Erythroblast (primary cell): Measurements from ENCODE around the gene TAX1BP3.

Experiments used
- GATA1 ChIP-seq: IDR thresholded peaks from 2 replicates; pipeline ENCODE4 v1.6.1; 2011; ENCODE audit warnings: low read depth, mild to moderate bottlenecking, control low read depth, low read length, moderate library complexity
- POLR2A ChIP-seq: IDR thresholded peaks from 2 replicates; pipeline ENCODE4 v1.6.1; 2011; ENCODE audit warnings: mild to moderate bottlenecking, low read length

DNA sequence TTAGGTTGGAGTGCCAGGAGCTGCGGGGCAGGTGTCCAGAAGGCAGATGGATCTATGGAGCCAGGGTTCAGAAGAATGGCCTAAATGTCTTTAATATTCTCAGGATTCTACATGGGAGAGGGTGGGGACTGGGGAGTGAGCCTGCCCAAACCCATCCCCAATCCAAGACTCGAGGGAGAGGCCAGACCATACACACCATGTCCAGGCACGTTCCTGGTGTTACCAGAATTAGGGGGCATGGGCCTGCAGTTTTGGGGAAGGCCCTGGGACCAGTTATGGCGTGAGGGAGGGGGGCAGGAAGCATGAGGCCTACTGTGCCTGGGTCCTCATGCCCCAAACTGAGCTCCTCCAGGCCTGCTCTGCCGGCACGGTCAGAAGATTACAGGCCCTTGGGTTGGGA is 1.9 kb downstream of the TAX1BP3 start:
- no peak for TF ChIP-seq POLR2A
- no peak for TF ChIP-seq GATA1
